Measurements from ENCODE around the gene ZNF92.

DNA sequence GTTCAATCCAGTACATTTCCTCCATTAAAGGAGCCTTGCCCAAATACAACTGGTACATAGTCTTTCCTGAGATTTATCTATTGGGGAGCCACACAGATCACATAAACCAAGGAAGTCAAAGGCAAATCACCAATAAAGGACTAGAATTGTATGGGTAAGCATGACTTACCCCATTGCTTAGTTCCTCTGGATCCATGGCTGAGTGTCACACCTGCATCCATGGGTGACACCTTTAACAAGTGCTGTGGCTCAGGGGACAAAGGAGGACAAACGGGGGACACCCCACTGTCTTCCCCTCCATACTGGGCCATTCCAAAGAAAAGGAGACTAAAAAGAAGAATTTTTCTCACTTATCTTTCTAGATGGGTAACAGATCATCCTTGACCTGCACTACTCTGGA lies 30.4 kb downstream of the ZNF92 start:
- TF ChIP-seq, protein P1, sequence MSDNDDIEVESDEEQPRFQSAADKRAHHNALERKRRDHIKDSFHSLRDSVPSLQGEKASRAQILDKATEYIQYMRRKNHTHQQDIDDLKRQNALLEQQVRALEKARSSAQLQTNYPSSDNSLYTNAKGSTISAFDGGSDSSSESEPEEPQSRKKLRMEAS (IDR thresholded peaks at IDR 0.05) = no peak
- TF ChIP-seq, protein P2, sequence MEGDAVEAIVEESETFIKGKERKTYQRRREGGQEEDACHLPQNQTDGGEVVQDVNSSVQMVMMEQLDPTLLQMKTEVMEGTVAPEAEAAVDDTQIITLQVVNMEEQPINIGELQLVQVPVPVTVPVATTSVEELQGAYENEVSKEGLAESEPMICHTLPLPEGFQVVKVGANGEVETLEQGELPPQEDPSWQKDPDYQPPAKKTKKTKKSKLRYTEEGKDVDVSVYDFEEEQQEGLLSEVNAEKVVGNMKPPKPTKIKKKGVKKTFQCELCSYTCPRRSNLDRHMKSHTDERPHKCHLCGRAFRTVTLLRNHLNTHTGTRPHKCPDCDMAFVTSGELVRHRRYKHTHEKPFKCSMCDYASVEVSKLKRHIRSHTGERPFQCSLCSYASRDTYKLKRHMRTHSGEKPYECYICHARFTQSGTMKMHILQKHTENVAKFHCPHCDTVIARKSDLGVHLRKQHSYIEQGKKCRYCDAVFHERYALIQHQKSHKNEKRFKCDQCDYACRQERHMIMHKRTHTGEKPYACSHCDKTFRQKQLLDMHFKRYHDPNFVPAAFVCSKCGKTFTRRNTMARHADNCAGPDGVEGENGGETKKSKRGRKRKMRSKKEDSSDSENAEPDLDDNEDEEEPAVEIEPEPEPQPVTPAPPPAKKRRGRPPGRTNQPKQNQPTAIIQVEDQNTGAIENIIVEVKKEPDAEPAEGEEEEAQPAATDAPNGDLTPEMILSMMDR (IDR thresholded peaks at IDR 0.05 in 2 of 3, conservative IDR thresholded peaks at IDR 0.05 in 1 of 3; ENCODE audit: borderline replicate concordance in 1 of 3, insufficient read depth in 1 of 3, low read depth in 2 of 3, low read length in 2 of 3) = no peak
- TF ChIP-seq EZH2phosphoT487 (IDR thresholded peaks at IDR 0.05; ENCODE audit: borderline replicate concordance) (no peak), POLR2AphosphoS5 (IDR thresholded peaks at IDR 0.05; ENCODE audit: low read depth, low read length) (no peak)

Measured in HCT116 (cell line).